IMR-90 (cell line): ENCODE data around the gene FXYD6. TPM values are rescaled to one million over a fixed set of nuclear protein-coding genes. Genes with fewer than 3 reads are reported as not detected.

Source experiments
- ATAC-seq: fragments of 200-7000 bp; cut with Tn5 transposase; 2 replicates; pipeline ENCODE4 v1.9.1; 2020; ENCODE audit warnings: low read depth, mild to moderate bottlenecking, moderate library complexity
- BruUV-seq: library from RNA; stranded (reverse); fragments of 400-500 nt; replicated peaks from 2 replicates; lab custom pipeline; 2021; lab: Mats Ljungman, UMichigan
- CTCF ChIA-PET: fragments of 300-600 bp; formaldehyde crosslinking; extraction: SDS; loops from one replicate; lab custom pipeline; 2021; ENCODE audit warnings: antibody characterized with exemption; lab: Yijun Ruan, JAX
- POLR2A ChIA-PET: fragments of 300-600 bp; sonication (Branson Sonifier 250); formaldehyde crosslinking; loops from one replicate; lab custom pipeline; 2022; ENCODE audit warnings: antibody characterized with exemption; ENCODE audit not compliant: unreplicated experiment; lab: Charles Lee
- DNase-seq: peaks from one replicate; pipeline ENCODE4 v3.0.0; 2013
- H2AFZ ChIP-seq: replicated peaks from 2 replicates; pipeline ENCODE3; 2013; ENCODE audit warnings: low read length, mild to moderate bottlenecking; ENCODE audit not compliant: poor library complexity
- H2AK5ac ChIP-seq: 2 replicates; pipeline ENCODE4 v1.6.1; 2013; ENCODE audit warnings: low read depth, low read length, inconsistent platforms
- H2AK9ac ChIP-seq: replicated peaks from 2 replicates; pipeline ENCODE3; 2013; ENCODE audit warnings: mild to moderate bottlenecking, low read depth, low read length, moderate library complexity; ENCODE audit not compliant: poor library complexity
- H2BK120ac ChIP-seq: 2 replicates; pipeline ENCODE4 v1.6.1; 2013; ENCODE audit warnings: low read depth, low read length, inconsistent platforms
- H2BK15ac ChIP-seq: 3 replicates; pipeline ENCODE4 v1.6.1; 2013; ENCODE audit warnings: low read depth, low read length, inconsistent platforms
- H2BK20ac ChIP-seq: 2 replicates; pipeline ENCODE4 v1.6.1; 2013; ENCODE audit warnings: low read depth, mild to moderate bottlenecking, inconsistent platforms, low read length, moderate library complexity
- H2BK5ac ChIP-seq: 2 replicates; pipeline ENCODE4 v1.6.1; 2013; ENCODE audit warnings: mild to moderate bottlenecking, low read depth, low read length, inconsistent platforms; ENCODE audit not compliant: poor library complexity, severe bottlenecking
- H3K14ac ChIP-seq: replicated peaks from 2 replicates; pipeline ENCODE4 v1.6.1; 2013; ENCODE audit warnings: low read depth, low read length, inconsistent platforms
- H3K18ac ChIP-seq: 2 replicates; pipeline ENCODE4 v1.6.1; 2013; ENCODE audit warnings: low read depth, low read length, control low read depth
- H3K23ac ChIP-seq: 2 replicates; pipeline ENCODE4 v1.6.1; 2013; ENCODE audit warnings: low read depth, low read length, inconsistent platforms
- H3K27ac ChIP-seq: 2 replicates; pipeline ENCODE4 v1.5.1; 2013; ENCODE audit warnings: mild to moderate bottlenecking, control low read depth, low read length; ENCODE audit not compliant: insufficient read depth
- H3K27me3 ChIP-seq: 2 replicates; pipeline ENCODE4 v1.6.1; 2013; ENCODE audit warnings: low read length; ENCODE audit not compliant: control insufficient read depth, insufficient read depth
- H3K36me3 ChIP-seq: 2 replicates; pipeline ENCODE4 v1.6.1; 2013; ENCODE audit warnings: low read length, mixed read lengths; ENCODE audit not compliant: control insufficient read depth, insufficient read depth
- H3K4ac ChIP-seq: 2 replicates; pipeline ENCODE4 v1.6.1; 2013; ENCODE audit warnings: low read depth, low read length, inconsistent platforms
- H3K4me1 ChIP-seq: 2 replicates; pipeline ENCODE4 v1.6.1; 2013; ENCODE audit warnings: low read length, mixed read lengths; ENCODE audit not compliant: control insufficient read depth, insufficient read depth
- H3K4me2 ChIP-seq: 2 replicates; pipeline ENCODE4 v1.6.1; 2013; ENCODE audit warnings: low read depth, mild to moderate bottlenecking, control low read depth, low read length, moderate library complexity
- H3K4me3 ChIP-seq: 2 replicates; pipeline ENCODE4 v1.5.1; 2013; ENCODE audit warnings: low read depth, mild to moderate bottlenecking, control low read depth, low read length, moderate library complexity; ENCODE audit not compliant: insufficient read depth
- H3K56ac ChIP-seq: 2 replicates; pipeline ENCODE4 v1.6.1; 2013; ENCODE audit warnings: low read length, inconsistent platforms; ENCODE audit not compliant: insufficient read depth; ENCODE audit errors: extremely low read depth
- H3K79me1 ChIP-seq, 2 experiments: 2 replicates each; pipeline ENCODE4 v1.6.1; 2013; ENCODE audit warnings: low read length in 2 of 2, inconsistent platforms in 1 of 2, low read depth in 1 of 2
- H3K9ac ChIP-seq: 2 replicates; pipeline ENCODE4 v1.6.1; 2013; ENCODE audit warnings: low read depth, low read length, control low read depth
- H3K9me1 ChIP-seq: 2 replicates; pipeline ENCODE4 v1.6.1; 2013; ENCODE audit warnings: low read length, inconsistent platforms; ENCODE audit not compliant: insufficient read depth
- H3K9me3 ChIP-seq: 2 replicates; pipeline ENCODE4 v1.6.1; 2013; ENCODE audit warnings: low read length; ENCODE audit not compliant: control insufficient read depth, insufficient read depth
- H4K20me1 ChIP-seq: 2 replicates; pipeline ENCODE4 v1.6.1; 2013; ENCODE audit warnings: low read length, inconsistent platforms; ENCODE audit not compliant: insufficient read depth
- H4K5ac ChIP-seq: 2 replicates; pipeline ENCODE4 v1.6.1; 2013; ENCODE audit warnings: mild to moderate bottlenecking, low read depth, low read length, control low read depth
- H4K8ac ChIP-seq, 2 experiments: 2 replicates each; pipeline ENCODE4 v1.6.1; 2013; ENCODE audit warnings: low read depth in 2 of 2, low read length in 2 of 2, control low read depth in 1 of 2, inconsistent platforms in 1 of 2
- H4K91ac ChIP-seq: 2 replicates; pipeline ENCODE4 v1.6.1; 2013; ENCODE audit warnings: low read depth, low read length, inconsistent platforms; ENCODE audit not compliant: insufficient read depth
- BHLHE40 ChIP-seq: fragments of 150-350 bp; IDR thresholded peaks from 2 replicates; pipeline ENCODE4 v1.6.1; 2016; ENCODE audit warnings: mild to moderate bottlenecking, low read depth, low read length
- CEBPB ChIP-seq: IDR thresholded peaks from 2 replicates; pipeline ENCODE4 v1.6.1; 2012; ENCODE audit warnings: low read depth, low read length, improper control_type of control experiment
- CHD1 ChIP-seq: IDR thresholded peaks from 2 replicates; pipeline ENCODE4 v1.6.1; 2012; ENCODE audit warnings: low read depth, low read length, improper control_type of control experiment
- CTCF ChIP-seq: conservative IDR thresholded peaks from 2 replicates; pipeline ENCODE4 v1.5.1; 2012; ENCODE audit warnings: mild to moderate bottlenecking, low read depth, low read length, improper control_type of control experiment
- FOS ChIP-seq: fragments of 150-350 bp; IDR thresholded peaks from 2 replicates; pipeline ENCODE4 v1.6.1; 2016; ENCODE audit warnings: low read depth, low read length
- MAFK ChIP-seq: IDR thresholded peaks from 2 replicates; pipeline ENCODE4 v1.6.1; 2012; ENCODE audit warnings: low read depth, low read length, improper control_type of control experiment
- MAZ ChIP-seq: IDR thresholded peaks from 2 replicates; pipeline ENCODE4 v1.6.1; 2012; ENCODE audit warnings: low read depth, mild to moderate bottlenecking, low read length, improper control_type of control experiment, moderate library complexity, borderline replicate concordance
- MXI1 ChIP-seq: IDR thresholded peaks from 2 replicates; pipeline ENCODE4 v1.6.1; 2012; ENCODE audit warnings: low read depth, mild to moderate bottlenecking, low read length, moderate library complexity, borderline replicate concordance
- NFE2L2 ChIP-seq: fragments of 150-350 bp; IDR thresholded peaks from 2 replicates; pipeline ENCODE4 v1.6.1; 2016; ENCODE audit warnings: low read depth, mild to moderate bottlenecking, low read length
- POLR2A ChIP-seq: IDR thresholded peaks from 2 replicates; pipeline ENCODE4 v1.6.1; 2012; ENCODE audit warnings: mild to moderate bottlenecking, low read depth, low read length
- RAD21 ChIP-seq: IDR thresholded peaks from 2 replicates; pipeline ENCODE4 v1.6.1; 2012; ENCODE audit warnings: low read length, improper control_type of control experiment
- RCOR1 ChIP-seq: IDR thresholded peaks from 2 replicates; pipeline ENCODE4 v1.6.1; 2012; ENCODE audit warnings: mild to moderate bottlenecking, low read length, improper control_type of control experiment; ENCODE audit not compliant: insufficient replicate concordance
- RFX5 ChIP-seq: IDR thresholded peaks from 2 replicates; pipeline ENCODE4 v1.8.0; 2012; ENCODE audit warnings: low read depth, mild to moderate bottlenecking, low read length, moderate library complexity
- SMC3 ChIP-seq: fragments of 150-350 bp; IDR thresholded peaks from 2 replicates; pipeline ENCODE4 v1.6.1; 2016; ENCODE audit warnings: low read depth, mild to moderate bottlenecking, antibody characterized with exemption, low read length, moderate library complexity
- USF2 ChIP-seq: fragments of 150-350 bp; IDR thresholded peaks from 2 replicates; pipeline ENCODE4 v1.6.1; 2017; ENCODE audit warnings: mild to moderate bottlenecking, antibody characterized with exemption, low read length, low read depth
- WGBS, 2 experiments: methylation state at CpG; one replicate each; pipeline versions ENCODE4 v1.1.5 to v1.1.7; 2013; ENCODE audit warnings: missing lambda C conversion rate in 2 of 2; ENCODE audit not compliant: insufficient read length in 1 of 2; ENCODE audit errors: extremely low coverage in 2 of 2; 5-methylcytosine and 5-hydroxymethylcytosine counted together
- dilution Hi-C: fragments of 300-500 bp; cut with HindIII; formaldehyde crosslinking; loops from one replicate; pipeline ENCODE4 v1.14.3; 2018; ENCODE audit warnings: low sequenced_read_pairs; ENCODE audit not compliant: unreplicated experiment
- in situ Hi-C: fragments of 300-500 bp; cut with MboI; formaldehyde crosslinking; loops from 3 replicates; pipeline ENCODE4 v1.14.3; 2019; ENCODE audit warnings: low sequenced_read_pairs, inconsistent platforms, mixed read lengths
- intact Hi-C: fragments of 100-400 bp; cut with micrococcal nuclease; formaldehyde crosslinking; loops from 2 replicates; pipeline ENCODE4 v1.10.0; 2022
- polyA plus RNA-seq, 3 experiments: library from polyadenylated mRNA; depleted of rRNA; stranded (reverse); fragments of >200 nt; gene quantifications; 2 replicates each; pipeline ENCODE4 v1.2.3, GENCODE V29; 2012; ENCODE audit warnings: low replicate concordance in 1 of 3
- total RNA-seq: library from RNA; depleted of rRNA; stranded (reverse); fragments of >200 nt; gene quantifications from 2 replicates; pipeline ENCODE4 v1.2.3, GENCODE V29; 2012
- TF ChIP-seq, protein P1 (sequence below): fragments of 150-350 bp; IDR thresholded peaks from 2 replicates; pipeline ENCODE4 v1.6.1; 2016; ENCODE audit warnings: low read depth, mild to moderate bottlenecking, low read length, moderate library complexity, borderline replicate concordance

The FXYD6 gene
- total and polyA plus RNA-seq, 2 of the 4 experiments (the other 2 are of a cell fraction), result 0.32 TPM; not detected in 1

DNA sequence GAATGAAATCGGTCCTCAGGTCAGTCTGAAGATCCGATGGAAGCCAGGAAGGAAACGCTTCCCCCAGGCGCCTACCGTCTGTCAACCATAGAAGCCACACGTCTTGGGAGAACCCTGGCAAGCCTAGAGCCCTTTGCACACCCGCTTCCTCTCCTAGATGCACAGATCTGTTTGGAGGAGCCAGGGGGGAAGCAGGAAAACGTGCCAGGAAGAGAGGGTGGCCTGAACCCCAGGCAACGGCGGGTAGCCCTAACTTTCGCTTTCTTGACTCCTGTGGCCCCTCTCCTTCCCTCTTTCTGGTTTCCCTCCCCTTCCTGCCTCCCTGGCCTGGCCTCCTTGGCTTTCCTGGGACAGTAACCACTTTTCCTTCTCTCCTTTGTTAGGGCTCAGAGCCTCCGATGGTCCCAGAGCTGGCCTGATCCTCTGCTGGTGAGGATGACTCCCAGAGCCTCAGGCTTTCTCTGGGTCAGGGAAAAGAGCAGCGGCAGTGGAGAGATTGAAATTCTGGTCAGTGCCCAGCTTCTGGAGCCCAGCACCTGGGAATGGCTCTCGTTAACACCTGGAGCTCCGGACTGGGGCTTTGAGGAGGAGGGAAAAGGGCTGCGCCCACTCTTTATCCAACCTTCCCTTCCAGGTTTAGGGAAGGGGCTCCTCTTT, 2.1 kb downstream of the FXYD6 start:
- ChIA-PET CTCF (no interaction called here), POLR2A (no interaction called here)
- Histone ChIP-seq H3K27ac (no peak overlapping the region), H2BK15ac (no peak overlapping the region), H2AFZ (no peak overlapping the region), H3K18ac (no peak overlapping the region), H3K4me1 (no peaks in the 10 kb centered on the region), H3K9me3 (no peaks in the 10 kb centered on the region), H4K20me1 (no peaks in the 10 kb centered on the region), H2BK5ac (no peak overlapping the region), H3K14ac (no peak overlapping the region), H3K36me3 (no peaks in the 10 kb centered on the region), H2AK9ac (no peak overlapping the region), H3K79me1 (no peaks in the 10 kb centered on the region), H4K5ac (no peak overlapping the region), H3K56ac (no peak overlapping the region), H2AK5ac (no peak overlapping the region), H4K91ac (no peak overlapping the region), H3K9ac (no peak overlapping the region), H4K8ac (no peak overlapping the region), H3K27me3 (peaks cover 63% of the 10 kb centered on the region), H2BK120ac (no peak overlapping the region), H3K9me1 (no peaks in the 10 kb centered on the region), H3K4me2 (no peak overlapping the region), H2BK20ac (no peak overlapping the region), H3K4ac (no peak overlapping the region), H3K4me3 (no peak overlapping the region), H3K23ac (no peak overlapping the region)
- TF ChIP-seq MAZ (no peak), BHLHE40 (no peak), NFE2L2 (no peak), CHD1 (no peak), CEBPB (no peak), MAFK (no peak), MXI1 (no peak), USF2 (no peak), RFX5 (no peak), RCOR1 (no peak), FOS (no peak), CTCF (no peak), SMC3 (no peak), POLR2A (no peak), RAD21 (no peak)
- TF ChIP-seq, protein P1, sequence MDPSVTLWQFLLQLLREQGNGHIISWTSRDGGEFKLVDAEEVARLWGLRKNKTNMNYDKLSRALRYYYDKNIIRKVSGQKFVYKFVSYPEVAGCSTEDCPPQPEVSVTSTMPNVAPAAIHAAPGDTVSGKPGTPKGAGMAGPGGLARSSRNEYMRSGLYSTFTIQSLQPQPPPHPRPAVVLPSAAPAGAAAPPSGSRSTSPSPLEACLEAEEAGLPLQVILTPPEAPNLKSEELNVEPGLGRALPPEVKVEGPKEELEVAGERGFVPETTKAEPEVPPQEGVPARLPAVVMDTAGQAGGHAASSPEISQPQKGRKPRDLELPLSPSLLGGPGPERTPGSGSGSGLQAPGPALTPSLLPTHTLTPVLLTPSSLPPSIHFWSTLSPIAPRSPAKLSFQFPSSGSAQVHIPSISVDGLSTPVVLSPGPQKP, result no peak
- no peak for ATAC-seq
- WGBS, 2 experiments, result 56% methylated on average over 6 of the region's 16 CpGs; no CpG with 5 or more reads in 1 of the 2 experiments
- DNase-seq, result no peak
- in situ Hi-C loops (no loop called here), intact Hi-C loops (no loop called here), dilution Hi-C loops (no loop called here)
- BruUV-seq, result no TSS peak
